Tongue (tissue), 2 donors: ENCODE measurements around the gene LCORL. TPM values are rescaled to one million over a fixed set of nuclear protein-coding genes. Genes with fewer than 3 reads are reported as not detected.
"Not testable (repeated sequence)": the region's sequence is repeated elsewhere in the genome, so short reads cannot be mapped to it uniquely, and the experiment has no call there.

Source experiments
- DNase-seq: peaks from one replicate; pipeline ENCODE4 v3.0.0-alpha.2; 2015
- total RNA-seq: library from RNA; depleted of rRNA; stranded (reverse); fragments of >200 nt; gene quantifications from one replicate; pipeline ENCODE4 v1.2.3, GENCODE V29; 2014

The LCORL gene
- total RNA-seq, 1 donor from 2014 or later, result 30.4 TPM

DNA sequence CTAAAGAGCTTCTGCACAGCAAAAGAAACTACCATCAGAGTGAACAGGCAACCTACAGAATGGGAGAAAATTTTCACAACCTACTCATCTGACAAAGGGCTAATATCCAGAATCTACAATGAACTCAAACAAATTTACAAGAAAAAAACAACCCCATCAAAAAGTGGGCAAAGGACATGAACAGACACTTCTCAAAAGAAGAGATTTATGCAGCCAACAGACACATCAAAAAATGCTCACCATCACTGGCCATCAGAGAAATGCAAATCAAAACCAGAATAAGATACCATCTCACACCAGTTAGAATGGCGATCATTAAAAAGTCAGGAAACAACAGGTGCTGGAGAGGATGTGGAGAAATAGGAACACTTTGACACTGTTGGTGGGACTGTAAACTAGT, 171.3 kb downstream of the LCORL start:
- DNase-seq, result not testable (repeated sequence)

- no peak for DNase-seq
Measured at GRCh38 chr4:17846266-17846665, 175.3 kb downstream of the LCORL start.

DNA sequence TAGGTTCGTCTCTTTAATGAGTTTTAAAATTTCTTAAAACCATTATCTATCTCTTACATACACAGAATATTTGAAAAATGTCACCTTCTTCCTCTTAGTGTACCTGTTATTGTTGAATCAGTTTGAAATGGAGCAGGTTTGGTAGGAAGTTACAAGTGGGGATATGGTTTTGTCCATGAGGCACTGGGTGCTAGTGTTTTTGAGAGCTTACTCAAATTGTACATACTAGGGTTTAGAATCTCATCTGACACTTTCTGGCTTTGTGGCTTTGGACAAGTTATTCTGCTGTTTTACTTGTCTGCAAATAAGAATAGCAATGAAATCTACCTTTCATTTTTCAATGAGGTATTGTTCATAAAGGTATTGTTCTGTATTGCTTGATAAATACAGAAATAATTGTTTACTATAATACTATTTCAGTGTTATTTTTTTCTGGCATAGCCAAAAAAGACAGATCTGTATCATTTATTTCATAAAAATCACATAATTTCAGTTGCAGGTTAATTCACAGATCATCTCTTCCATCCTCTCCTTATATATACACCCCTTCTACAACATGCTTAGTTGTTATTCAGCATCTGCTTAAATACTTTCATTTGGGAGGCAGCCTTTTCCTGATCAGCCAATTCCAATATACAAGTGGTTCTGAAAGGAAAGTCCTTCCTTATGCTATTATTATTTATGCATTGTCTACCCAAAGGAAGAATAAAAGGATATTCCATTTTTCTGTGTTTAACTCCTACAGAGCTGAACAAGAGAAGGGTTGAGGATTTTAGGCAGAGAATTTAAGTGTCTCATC, 197.5 kb downstream of the LCORL start:
- no peak for DNase-seq

GRCh38 chr4:17817027-17817426, 204.5 kb downstream of the LCORL start:
- peak; percentile 59 for DNase-seq

DNA sequence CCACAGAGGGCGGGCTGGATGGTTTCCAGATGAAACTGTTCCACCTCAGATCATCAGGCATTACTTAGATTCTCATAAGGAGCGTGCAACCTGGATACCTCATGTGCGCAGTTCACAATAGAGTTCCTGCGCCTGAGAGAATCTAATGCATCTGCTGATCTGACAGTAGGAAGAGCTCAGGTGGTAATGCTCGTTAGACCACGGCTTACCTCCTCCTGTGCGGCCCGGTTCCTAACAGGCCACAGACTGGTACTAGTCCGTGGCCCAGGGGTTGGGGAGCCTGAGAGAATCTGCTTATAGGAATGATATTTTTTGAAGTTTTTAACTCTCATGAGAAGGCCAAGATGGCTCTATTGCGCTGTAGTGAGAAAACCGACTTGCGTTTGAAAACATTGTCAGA, 205.4 kb downstream of the LCORL start:
- DNase-seq, result no peak

DNA sequence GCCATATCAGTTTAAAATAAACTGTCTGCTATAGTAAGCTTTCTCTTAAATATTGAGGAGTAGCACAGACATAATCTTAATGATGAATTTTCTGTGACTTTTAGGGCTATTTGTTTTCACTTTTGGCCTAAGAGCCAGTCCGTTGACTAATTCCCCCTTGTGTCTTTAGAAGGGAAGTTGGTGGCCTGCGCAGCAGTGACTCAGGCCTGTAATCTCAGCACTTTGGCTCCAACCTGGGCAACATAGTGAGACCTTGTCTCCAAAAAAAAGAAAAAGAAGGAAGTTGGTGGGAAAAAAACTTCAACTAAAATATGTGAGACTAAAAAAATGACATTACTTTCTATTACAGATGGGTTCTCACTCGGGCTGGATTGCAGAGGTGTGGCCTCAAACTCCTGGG, 207.4 kb downstream of the LCORL start:
- no peak for DNase-seq

DNA sequence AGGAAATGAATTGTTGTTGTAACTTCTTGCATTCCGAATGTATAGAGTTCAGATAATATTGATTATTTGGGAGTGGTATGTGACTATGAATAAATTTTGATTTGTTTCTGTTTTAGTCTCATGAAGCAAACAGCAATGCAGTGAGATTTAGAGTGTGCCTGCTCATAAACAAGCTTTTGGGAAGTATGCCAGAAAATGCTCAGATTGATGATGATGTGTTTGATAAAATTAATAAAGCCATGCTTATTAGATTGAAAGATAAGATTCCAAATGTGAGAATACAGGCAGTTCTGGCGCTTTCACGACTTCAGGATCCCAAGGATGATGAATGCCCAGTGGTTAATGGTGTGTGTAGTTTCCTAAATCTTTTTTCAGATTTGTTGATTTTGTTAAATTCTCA, 208.8 kb downstream of the LCORL start:
- DNase-seq, result no peak

GRCh38 chr4:17812125-17812524, 209.4 kb downstream of the LCORL start:
- no peak for DNase-seq

- DNase-seq, result no peak
Measured at GRCh38 chr4:17811078-17811603, 210.4 kb downstream of the LCORL start.

DNA sequence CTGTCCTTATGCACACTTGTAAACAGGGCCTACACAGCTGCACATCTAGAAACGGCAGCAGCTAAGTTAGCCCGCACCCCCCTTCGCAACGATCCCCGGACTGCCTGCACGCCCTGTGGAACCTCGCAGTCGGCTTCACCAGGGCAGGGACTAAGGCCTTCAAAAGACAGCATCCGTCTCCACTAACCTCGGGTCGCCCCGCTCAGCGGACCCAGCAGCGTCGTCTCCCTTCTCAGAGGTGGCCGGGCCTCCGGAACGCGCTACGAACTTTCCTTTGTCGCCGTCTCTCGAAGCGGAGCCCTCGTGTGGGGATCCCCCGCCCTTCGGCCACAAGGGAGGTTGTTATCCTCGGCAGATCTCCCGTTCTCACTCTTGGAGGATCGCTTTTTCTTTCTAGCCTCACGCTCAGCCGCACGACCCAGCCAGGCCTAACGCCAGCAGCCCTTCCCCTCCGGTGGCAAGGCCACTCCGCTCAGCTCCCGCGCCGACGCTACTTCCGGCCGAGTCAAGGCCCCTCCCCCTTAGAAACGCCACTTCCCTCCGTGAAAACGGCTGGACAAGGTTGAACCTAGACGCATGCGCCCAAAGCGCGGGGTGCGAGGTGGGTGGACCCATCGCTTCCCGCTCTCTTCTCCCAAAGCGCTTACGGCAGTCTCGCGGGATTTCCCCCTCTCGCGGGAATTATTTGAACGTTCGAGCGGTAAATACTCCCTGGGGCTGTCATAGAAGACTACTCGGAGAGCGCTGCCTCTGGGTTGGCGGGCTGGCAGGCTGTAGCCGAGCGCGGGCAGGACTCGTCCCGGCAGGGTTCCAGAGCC, 211.1 kb downstream of the LCORL start, which contains the start of the genes DCAF16 and NCAPG:
DCAF16 (minus strand) TSS at position 498 of the 818 bp plus-strand sequence. CDS start 6,616 bp downstream, outside the sequence.
NCAPG (plus strand) TSS at position 720 of the 818 bp plus-strand sequence. CDS start 99 bp downstream, outside the sequence.
- DNase-seq, result peak; percentile 100

- no peak for DNase-seq
Measured at GRCh38 chr4:17809667-17810066, 211.9 kb downstream of the LCORL start.

DNA sequence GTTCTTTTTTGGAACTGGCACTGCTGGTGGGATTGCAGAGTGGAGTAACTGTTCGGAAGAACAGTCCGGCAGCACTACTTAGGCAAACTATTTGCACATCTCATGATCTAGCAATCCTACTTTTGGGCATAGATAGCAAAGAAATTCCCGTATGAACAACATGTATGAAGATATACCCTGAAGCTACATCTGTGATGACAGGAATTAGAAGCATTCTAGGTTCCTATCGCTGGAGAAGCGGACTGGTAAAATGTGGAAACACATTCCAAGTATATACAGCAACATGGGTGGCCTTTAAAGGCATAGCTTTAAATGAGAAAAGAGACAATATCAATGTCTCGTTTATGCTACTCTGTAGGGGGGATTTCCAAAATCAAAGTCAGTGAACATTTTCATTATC, 214.1 kb downstream of the LCORL start:
- DNase-seq, result peak; percentile 6

DNA sequence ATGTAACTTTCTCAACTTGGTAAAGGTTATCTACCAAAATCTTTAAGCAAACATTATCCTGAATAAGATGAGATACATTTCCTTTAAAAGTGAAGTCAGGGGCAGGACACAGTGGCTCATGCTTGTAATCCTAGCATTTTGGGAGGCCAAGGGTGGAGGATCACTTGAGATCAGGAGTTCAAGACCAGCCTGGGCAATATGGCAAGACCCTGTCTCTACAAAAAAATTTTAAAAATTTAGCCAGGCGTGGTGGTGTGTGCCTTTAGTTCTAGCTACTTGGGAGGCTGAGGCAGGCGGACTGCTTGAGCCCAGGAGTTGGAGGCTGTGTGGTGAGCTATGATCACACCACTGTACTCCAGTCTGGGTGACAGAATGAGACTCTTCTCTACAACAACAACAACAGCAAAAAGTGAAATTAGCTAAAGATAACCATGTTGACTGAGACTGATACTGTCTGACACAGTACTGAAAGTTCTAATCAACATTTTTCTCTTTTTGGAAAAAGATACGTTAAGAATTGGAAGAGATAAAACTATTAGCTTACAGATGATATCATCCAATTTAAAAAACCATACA, 215.9 kb downstream of the LCORL start:
- no peak for DNase-seq

- DNase-seq, result no peak
Measured at GRCh38 chr4:17797808-17798207, 223.7 kb downstream of the LCORL start.

DNA sequence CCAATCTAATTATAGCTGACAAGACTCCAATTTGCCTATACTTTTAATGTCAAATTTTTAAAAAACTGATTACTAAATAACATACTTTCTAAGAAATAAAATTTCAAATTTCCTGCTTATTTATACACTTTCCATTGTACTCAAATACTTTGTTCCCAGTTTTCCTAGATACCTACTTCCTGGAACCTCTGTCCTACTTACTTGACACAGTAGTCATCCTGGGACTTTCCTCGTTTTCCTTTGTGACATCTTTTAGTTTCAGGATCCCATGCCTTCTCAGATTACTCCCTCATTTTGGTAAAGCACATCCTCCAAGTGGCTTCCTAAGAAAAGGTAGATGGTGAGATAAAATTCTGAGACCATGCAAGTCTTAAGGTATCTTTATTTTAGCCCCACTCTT, 226.8 kb downstream of the LCORL start:
- DNase-seq, result no peak

Other genes starting within 250 kb of the LCORL start
- 8.0 TPM for gene FAM184B, start 240.1 kb downstream of the LCORL start, total RNA-seq
- 26.5 TPM for gene DCAF16, start 211.0 kb downstream of the LCORL start, total RNA-seq
- 15.6 TPM for gene NCAPG, start 210.8 kb downstream of the LCORL start, total RNA-seq